HG03342 (cell line): Measurements from ENCODE around the gene OR4X2.
"Not testable (repeated sequence)": the region's sequence is repeated elsewhere in the genome, so short reads cannot be mapped to it uniquely, and the experiment has no call there.

ENCODE experiments used
- ATAC-seq: cut with Tn5 transposase; IDR thresholded peaks from one replicate; pipeline ENCODE4 v1.9.1; 2021; ENCODE audit warnings: mild to moderate bottlenecking, moderate library complexity; ENCODE audit not compliant: unreplicated experiment

Gene OR4X2

GRCh38 chr11:48244804-48245203 lies at the start of gene OR4X2:
Gene OR4X2, plus strand, starts transcription at chr11:48245104. Its CDS starts 0 bp downstream, at chr11:48245104.
- ATAC-seq = no peak

GRCh38 chr11:48207881-48208280 lies 37.0 kb upstream of the OR4X2 start:
- ATAC-seq = no peak

GRCh38 chr11:48210052-48210451 lies 34.9 kb upstream of the OR4X2 start:
- no peak for ATAC-seq

GRCh38 chr11:48216510-48216909 lies 28.4 kb upstream of the OR4X2 start, which contains the start of gene OR4B1:
Gene OR4B1, plus strand, starts transcription at chr11:48216810. Its CDS starts 0 bp downstream, at chr11:48216810.
- no peak for ATAC-seq

GRCh38 chr11:48228761-48229160 lies 16.1 kb upstream of the OR4X2 start:
- ATAC-seq = no peak

GRCh38 chr11:48230057-48230456 lies 14.8 kb upstream of the OR4X2 start:
- ATAC-seq = not testable (repeated sequence)

- ATAC-seq = no peak
Measured at GRCh38 chr11:48237727-48238126, 7.2 kb upstream of the OR4X2 start.

GRCh38 chr11:48242501-48242900 lies 2.4 kb upstream of the OR4X2 start:
- no peak for ATAC-seq

GRCh38 chr11:48248902-48249301 lies 4.0 kb downstream of the OR4X2 start:
- no peak for ATAC-seq

- ATAC-seq = no peak
Measured at GRCh38 chr11:48261600-48261999, 16.7 kb downstream of the OR4X2 start.

- ATAC-seq = no peak
Measured at GRCh38 chr11:48263423-48263911, 18.6 kb downstream of the OR4X2 start, which contains the start of gene OR4X1. Gene OR4X1, plus strand, starts transcription at chr11:48263861. Its CDS starts 0 bp downstream, at chr11:48263861.

- no peak for ATAC-seq
Measured at GRCh38 chr11:48270621-48271020, 25.7 kb downstream of the OR4X2 start.

- no peak for ATAC-seq
Measured at GRCh38 chr11:48272606-48273005, 27.7 kb downstream of the OR4X2 start.
